HG02763 (cell line): Measurements from ENCODE around the gene CHCHD6.

ENCODE experiments used
- ATAC-seq: cut with Tn5 transposase; IDR thresholded peaks from one replicate; pipeline ENCODE4 v1.9.1; 2021; ENCODE audit warnings: mild to moderate bottlenecking, moderate library complexity; ENCODE audit not compliant: unreplicated experiment

The CHCHD6 gene

GRCh38 chr3:126988451-126989021 lies 284.5 kb downstream of the CHCHD6 start:
- ATAC-seq, result no peak

DNA sequence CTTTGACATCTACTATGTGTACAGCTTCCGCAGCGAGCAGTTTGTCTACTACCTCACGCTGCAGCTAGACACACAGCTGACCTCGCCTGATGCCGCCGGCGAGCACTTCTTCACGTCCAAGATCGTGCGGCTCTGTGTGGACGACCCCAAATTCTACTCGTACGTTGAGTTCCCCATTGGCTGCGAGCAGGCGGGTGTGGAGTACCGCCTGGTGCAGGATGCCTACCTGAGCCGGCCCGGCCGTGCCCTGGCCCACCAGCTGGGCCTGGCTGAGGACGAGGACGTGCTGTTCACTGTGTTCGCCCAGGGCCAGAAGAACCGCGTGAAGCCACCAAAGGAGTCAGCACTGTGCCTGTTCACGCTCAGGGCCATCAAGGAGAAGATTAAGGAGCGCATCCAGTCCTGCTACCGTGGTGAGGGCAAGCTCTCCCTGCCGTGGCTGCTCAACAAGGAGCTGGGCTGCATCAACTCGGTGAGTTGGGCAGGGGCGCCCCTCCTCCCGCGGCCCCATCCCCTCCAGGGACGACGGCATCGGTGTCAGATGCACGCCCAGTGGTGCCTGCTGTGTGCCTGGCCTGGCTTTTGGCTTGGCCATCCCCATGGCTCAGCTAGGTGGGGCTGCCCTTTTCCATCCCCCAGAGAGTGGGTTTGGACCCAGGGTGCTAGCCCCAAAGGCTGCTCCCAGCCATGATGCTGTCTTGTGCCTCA lies 285.4 kb downstream of the CHCHD6 start:
- no peak for ATAC-seq

- no peak for ATAC-seq
These were observed 286.1 kb downstream of the CHCHD6 start for GRCh38 chr3:126990024-126990700.

DNA sequence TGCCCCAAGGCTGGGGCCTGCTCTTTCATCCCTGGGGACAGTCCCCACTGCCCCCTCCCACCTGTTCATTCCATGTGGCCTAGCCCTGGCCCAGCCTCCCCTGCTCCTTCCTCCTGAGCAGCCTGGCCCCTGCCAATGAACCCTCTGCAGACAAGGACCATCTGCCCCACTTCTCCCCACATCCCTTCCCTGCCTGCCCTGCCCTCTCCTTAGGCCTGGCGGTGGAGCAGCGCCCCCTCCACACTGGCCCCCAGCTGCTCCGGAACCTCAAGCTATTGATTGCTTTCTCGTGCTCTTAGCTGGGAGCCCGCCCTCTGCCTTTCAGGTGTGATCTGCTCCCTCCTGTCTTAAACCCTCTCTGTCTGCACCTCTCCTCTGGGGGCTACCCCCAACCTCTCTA lies 286.9 kb downstream of the CHCHD6 start:
- ATAC-seq, result no peak

DNA sequence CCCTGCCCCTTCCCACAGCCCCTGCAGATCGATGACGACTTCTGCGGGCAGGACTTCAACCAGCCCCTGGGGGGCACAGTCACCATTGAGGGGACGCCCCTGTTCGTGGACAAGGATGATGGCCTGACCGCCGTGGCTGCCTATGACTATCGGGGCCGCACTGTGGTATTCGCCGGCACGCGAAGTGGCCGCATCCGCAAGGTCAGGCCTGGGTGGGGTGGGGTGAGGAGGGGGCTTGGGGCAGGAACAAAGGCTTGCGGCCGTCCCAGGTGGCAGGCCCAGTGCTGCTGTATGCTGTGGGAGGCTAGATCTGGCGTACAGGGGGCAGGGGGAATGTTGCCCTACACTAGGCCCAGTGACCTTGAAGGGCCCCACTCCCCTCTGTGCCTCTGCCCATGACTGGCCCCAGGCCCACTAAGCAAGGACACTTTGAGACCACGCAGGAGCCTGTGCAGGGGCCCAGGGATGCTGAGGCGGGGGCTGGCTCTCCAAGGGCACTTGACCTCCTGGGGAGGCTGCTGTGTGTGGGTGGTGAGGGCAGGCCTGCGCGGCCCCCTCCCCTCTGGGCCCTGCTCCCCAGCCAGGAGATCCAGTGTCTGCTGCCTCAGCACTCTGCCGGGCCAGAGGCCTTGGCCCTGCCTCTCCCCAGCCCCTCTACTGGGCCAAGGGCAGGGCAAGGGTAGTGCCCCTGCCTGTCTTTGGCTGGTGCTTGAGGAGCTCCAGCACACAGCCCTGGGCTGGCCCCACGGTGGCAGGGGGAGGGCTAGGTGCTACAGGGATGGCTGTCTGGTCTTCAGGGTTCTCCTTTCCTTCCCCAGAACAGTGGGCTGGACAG lies 287.5 kb downstream of the CHCHD6 start:
- ATAC-seq, result no peak

GRCh38 chr3:126992216-126992615 lies 288.2 kb downstream of the CHCHD6 start:
- no peak for ATAC-seq

DNA sequence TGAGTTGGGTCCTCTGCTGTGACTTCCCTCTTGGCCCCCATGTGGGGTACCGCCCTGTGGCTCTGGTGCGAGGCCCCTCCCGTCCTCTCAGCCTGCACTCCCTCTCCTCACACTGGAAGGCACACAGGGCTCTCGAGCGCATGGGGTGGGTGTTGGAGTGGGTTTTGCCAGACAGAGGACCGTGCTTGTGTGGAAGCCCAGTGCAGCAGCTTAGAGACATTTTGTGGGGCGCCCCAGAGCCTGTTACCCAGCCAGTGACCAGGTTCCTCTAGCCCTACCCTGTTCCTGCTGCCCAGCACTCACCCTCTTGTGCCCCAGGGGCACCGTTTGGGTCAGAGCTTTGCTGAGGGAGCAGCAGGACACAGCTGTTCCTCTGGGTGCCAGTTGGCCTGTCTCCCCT lies 288.7 kb downstream of the CHCHD6 start:
- ATAC-seq, result no peak

- no peak for ATAC-seq
These were observed 289.4 kb downstream of the CHCHD6 start for GRCh38 chr3:126993436-126993835.

DNA sequence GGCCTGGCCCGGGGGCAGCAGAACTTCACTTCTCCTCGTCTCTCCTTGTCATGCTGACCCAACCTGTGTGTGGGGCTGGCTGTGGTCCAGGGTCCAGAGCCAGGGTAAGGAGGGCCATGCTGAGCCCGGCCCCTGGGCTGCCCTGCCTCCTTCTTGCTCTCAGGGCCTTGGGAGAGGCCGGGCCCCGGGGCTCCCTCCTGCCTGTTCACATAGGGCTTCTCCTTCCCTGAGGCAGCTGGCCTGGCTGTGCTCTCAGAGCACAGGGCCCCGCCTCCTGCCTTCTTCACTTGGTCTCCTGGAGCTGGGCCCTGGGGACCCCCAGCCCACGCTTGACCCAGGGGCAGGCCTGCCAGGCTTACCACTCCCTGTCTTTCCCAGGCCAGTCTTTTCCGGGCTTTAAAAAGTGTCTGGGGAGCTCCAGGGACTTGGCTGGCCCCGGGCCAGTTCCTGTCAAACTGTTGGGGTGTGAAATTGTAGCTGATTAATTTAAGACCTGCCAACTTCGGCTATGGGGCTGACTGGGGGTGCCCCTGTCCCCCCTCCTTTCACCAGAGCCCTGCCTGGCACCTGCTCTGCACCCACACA lies 290.7 kb downstream of the CHCHD6 start:
- no peak for ATAC-seq

DNA sequence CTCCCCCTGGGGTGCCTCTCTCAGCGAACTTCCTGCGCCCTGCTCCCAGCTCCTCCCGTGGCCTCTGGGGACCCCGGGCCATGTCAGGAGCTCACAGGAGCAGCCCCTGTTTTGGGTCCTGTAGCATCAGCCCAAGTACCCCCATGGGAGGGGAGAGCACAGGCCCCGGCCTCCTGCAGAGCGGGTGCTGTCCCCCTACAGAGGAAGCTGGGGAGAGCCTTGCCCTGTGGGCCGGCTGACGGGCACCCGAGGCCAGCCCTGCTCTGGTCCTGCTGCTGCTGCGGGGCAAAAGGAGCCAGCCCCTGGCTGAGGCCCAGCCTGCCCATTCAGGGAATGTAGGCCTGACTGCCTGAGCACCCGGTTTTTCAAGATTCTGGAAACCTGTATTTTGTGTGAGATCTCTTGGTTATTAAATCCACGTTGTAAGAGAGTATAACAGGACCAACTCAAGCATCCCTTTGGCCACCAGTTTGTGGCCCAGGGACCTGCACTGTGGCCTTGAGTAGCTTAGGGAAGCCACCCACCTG lies 291.3 kb downstream of the CHCHD6 start:
- ATAC-seq, result no peak

GRCh38 chr3:126995926-126996512 lies 292.0 kb downstream of the CHCHD6 start:
- ATAC-seq, result no peak

DNA sequence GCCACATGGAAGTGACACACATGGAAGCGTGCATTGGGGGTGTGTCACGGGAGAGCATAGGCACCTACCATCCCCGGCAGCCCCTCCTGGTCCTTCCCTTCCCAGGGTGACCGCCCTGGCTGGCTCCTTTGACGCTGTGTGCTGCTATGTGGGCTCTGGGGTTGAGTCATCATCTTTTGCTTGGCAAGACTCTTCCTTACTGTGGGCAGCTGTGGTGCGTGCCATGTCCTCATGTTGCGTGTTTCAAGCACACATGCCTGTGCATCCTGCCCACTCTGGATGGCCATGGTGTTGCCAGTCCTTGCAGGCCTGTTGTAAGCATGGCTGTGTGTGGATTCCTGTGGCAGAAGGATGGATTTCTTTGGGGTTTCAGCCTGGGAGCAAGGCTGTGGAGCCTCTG lies 292.9 kb downstream of the CHCHD6 start:
- no peak for ATAC-seq

GRCh38 chr3:126997455-126998038 lies 293.5 kb downstream of the CHCHD6 start:
- ATAC-seq, result no peak

GRCh38 chr3:126998320-126998719 lies 294.3 kb downstream of the CHCHD6 start:
- ATAC-seq, result no peak

DNA sequence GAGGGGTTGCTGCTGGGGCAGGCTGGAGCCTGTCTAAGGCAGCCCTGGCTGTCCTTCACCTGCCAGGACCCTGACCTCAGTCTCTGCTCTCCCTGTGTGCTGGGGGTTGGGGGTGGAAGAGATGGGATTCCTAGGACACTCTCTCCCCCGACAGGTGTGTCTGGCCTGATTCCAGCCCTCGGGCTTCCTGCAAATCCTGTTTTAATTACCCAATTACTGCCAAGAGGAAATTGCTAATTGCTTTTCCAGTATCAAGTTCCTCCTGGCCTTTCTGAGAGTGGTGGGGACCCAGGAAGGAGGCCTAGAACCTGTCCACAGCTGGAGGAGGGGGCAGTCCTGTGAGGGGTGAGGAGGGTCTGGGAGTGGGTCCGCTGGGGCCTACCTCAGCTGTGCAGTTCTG lies 294.7 kb downstream of the CHCHD6 start:
- ATAC-seq, result no peak

- no peak for ATAC-seq
These were observed 295.3 kb downstream of the CHCHD6 start for GRCh38 chr3:126999383-126999782.

DNA sequence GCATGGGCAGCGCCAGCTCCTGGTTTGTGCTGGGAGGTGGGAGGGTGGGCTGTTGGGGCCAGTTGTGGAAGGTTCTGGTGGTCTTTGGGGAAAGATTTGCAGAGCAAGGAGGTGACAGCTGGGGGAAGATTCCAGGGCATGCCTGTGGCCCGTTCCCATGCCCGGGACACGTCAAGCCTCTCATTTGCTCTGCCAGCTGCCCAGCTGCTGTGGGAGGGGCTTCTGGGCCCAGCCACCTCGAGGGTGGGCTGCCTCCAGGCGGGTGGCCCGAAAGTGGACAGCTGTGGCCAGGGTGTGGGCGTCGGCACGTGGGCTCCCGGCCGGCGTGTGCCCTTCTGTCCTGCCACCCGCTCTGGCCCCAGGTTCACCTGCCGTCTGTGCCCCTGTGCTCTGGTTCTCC lies 296.1 kb downstream of the CHCHD6 start:
- ATAC-seq, result no peak

DNA sequence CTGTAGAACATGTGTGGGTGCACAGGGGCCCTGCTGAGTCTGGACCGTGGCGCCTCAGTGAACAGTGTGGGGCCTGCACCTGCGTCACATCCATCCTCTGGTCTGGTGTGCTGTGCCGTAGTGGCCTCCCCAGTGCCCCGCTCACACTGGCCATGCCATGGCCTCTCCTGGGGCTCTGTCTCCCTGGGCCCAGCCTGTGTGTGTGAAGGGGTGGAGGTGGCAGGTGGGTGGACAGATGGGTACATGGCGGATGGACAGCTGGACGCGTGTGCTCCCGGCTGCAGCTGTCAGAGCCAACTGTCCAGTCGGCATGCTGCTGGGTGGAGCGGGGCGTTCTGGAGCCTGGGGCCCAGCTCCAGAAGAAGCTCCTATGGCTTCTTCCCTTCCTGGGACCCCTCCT lies 296.7 kb downstream of the CHCHD6 start:
- no peak for ATAC-seq

DNA sequence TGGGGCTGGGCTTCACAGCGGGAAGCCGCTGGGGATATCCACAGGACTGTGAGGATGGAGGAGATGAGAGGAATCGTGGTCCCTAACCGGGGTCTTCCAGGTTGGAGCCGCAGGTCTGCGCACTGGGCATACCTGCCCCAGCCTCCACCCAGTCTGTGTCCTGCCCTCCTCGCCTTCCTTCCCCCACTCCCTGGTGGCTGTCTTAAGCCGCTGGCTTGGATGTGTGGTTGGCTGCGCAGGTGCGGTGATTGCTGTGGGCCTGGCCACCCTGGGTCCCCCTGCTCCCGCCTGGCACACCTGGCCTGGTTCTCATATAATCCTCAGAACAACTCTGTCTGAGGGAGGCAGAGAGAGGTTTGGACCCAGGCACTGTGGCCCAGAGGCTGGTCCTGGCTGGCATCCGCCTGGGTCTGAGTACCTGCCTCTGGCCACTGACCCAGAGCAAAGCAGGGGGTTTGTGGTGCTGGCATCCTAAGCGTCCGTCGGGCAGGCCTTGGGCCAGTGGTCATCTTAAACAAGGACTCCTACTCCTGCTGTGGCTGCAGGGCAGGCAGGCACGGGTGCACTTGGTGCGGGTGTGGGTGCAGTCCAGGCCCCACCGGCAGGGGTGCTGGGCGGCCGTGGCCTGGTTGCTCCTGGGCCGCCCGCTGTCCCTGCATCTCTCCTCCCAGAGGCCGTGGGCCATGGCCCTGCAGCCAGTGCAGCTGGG lies 297.6 kb downstream of the CHCHD6 start:
- ATAC-seq, result no peak
